GM23338 (cell line): Measurements from ENCODE around the gene ADGRG4. TPM values are rescaled to one million over a fixed set of nuclear protein-coding genes. Genes with fewer than 3 reads are reported as not detected.

ENCODE experiments used
- ATAC-seq: fragments of 200-7000 bp; cut with Tn5 transposase; 3 replicates; pipeline ENCODE4 v1.9.1; 2020
- DNase-seq: peaks from one replicate; pipeline ENCODE4 v3.0.0-alpha.2; 2015; ENCODE audit warnings: low spot score
- H2AFZ ChIP-seq: fragments of 200-600 bp; sonication (generic); 2 replicates; pipeline ENCODE4 v1.8.0; 2016; ENCODE audit warnings: antibody characterized with exemption, mild to moderate bottlenecking, moderate library complexity
- H3F3A ChIP-seq: fragments of 200-600 bp; sonication (generic); replicated peaks from 2 replicates; pipeline ENCODE4 v1.8.0; 2017; ENCODE audit warnings: antibody characterized with exemption, mixed run types, low read depth
- H3K27ac ChIP-seq: fragments of 200-600 bp; sonication (generic); 2 replicates; pipeline ENCODE4 v1.6.1; 2016; ENCODE audit warnings: low read depth
- H3K27me3 ChIP-seq: fragments of 200-600 bp; sonication (generic); 2 replicates; pipeline ENCODE4 v1.8.0; 2016; ENCODE audit warnings: mild to moderate bottlenecking, mixed run types, moderate library complexity; ENCODE audit not compliant: insufficient read depth
- H3K36me3 ChIP-seq: fragments of 200-600 bp; sonication (generic); 2 replicates; pipeline ENCODE4 v1.8.0; 2016; ENCODE audit warnings: mild to moderate bottlenecking; ENCODE audit not compliant: insufficient read depth
- H3K4me1 ChIP-seq: fragments of 200-600 bp; sonication (generic); 2 replicates; pipeline ENCODE4 v1.8.0; 2016; ENCODE audit warnings: mild to moderate bottlenecking, moderate library complexity; ENCODE audit not compliant: insufficient read depth
- H3K4me2 ChIP-seq: fragments of 200-600 bp; sonication (generic); 2 replicates; pipeline ENCODE4 v1.7.1; 2017; ENCODE audit warnings: mixed run types
- H3K4me3 ChIP-seq: fragments of 200-600 bp; sonication (generic); 2 replicates; pipeline ENCODE4 v1.6.1; 2016; ENCODE audit warnings: mixed run types
- H3K79me2 ChIP-seq: fragments of 200-600 bp; sonication (generic); replicated peaks from 2 replicates; pipeline ENCODE4 v1.8.0; 2017; ENCODE audit warnings: mild to moderate bottlenecking; ENCODE audit not compliant: insufficient read depth
- H3K9me2 ChIP-seq: fragments of 200-600 bp; sonication (generic); 2 replicates; pipeline ENCODE4 v1.8.0; 2017; ENCODE audit not compliant: insufficient read depth
- H4K20me1 ChIP-seq: fragments of 200-600 bp; sonication (generic); replicated peaks from 2 replicates; pipeline ENCODE4 v1.8.0; 2017; ENCODE audit warnings: mild to moderate bottlenecking; ENCODE audit not compliant: insufficient read depth
- H3K27ac Mint-ChIP-seq: 2 replicates; pipeline ENCODE4 v1.8.0; 2020; ENCODE audit warnings: inconsistent platforms, mild to moderate bottlenecking, moderate library complexity, mixed read lengths
- H3K27me3 Mint-ChIP-seq: 3 replicates; pipeline ENCODE4 v1.8.0; 2022; ENCODE audit warnings: low read depth, mild to moderate bottlenecking, moderate library complexity, mixed read lengths, inconsistent platforms; ENCODE audit not compliant: insufficient read depth, poor library complexity
- H3K36me3 Mint-ChIP-seq: 3 replicates; pipeline ENCODE4 v1.8.0; 2021; ENCODE audit warnings: low read depth, mild to moderate bottlenecking, inconsistent platforms, moderate library complexity, mixed read lengths
- H3K4me1 Mint-ChIP-seq: 3 replicates; pipeline ENCODE4 v1.8.0; 2020; ENCODE audit warnings: mild to moderate bottlenecking, inconsistent platforms, mixed read lengths
- H3K4me3 Mint-ChIP-seq: 3 replicates; pipeline ENCODE4 v1.8.0; 2021; ENCODE audit warnings: moderate library complexity, mild to moderate bottlenecking, inconsistent platforms, mixed read lengths
- H3K9me3 Mint-ChIP-seq: 3 replicates; pipeline ENCODE4 v1.8.0; 2020; ENCODE audit warnings: moderate library complexity, mild to moderate bottlenecking, inconsistent platforms, mixed read lengths
- CREB1 ChIP-seq: fragments of 250-450 bp; sonication (Bioruptor Pico); IDR thresholded peaks from 2 replicates; pipeline ENCODE4 v1.5.0; 2020; ENCODE audit warnings: low read depth, mild to moderate bottlenecking, moderate library complexity
- CTCF ChIP-seq, 2 experiments: fragments of 200-600 bp in 1 of 2; sonication (generic) in 1 of 2; conservative IDR thresholded peaks; 2 replicates each; pipeline versions ENCODE4 v1.5.1 to v1.6.1; 2016 to 2017; ENCODE audit warnings: antibody characterized with exemption in 2 of 2, low read depth in 2 of 2, mild to moderate bottlenecking in 2 of 2, moderate library complexity in 1 of 2
- ETS1 ChIP-seq: IDR thresholded peaks from 2 replicates; pipeline ENCODE4 v1.6.1; 2016; ENCODE audit warnings: antibody characterized with exemption
- EZH2 ChIP-seq: fragments of 200-600 bp; sonication (generic); IDR thresholded peaks from one replicate; pipeline ENCODE4 v1.8.0; 2017; ENCODE audit warnings: antibody characterized with exemption, mild to moderate bottlenecking, low read depth; ENCODE audit not compliant: unreplicated experiment
- EZH2phosphoT487 ChIP-seq: fragments of 200-600 bp; sonication (generic); IDR thresholded peaks from one replicate; pipeline ENCODE4 v1.8.1; 2018; ENCODE audit warnings: antibody characterized with exemption; ENCODE audit not compliant: unreplicated experiment
- JUNB ChIP-seq: IDR thresholded peaks from one replicate; pipeline ENCODE4 v1.6.1; 2016; ENCODE audit warnings: antibody characterized with exemption; ENCODE audit not compliant: unreplicated experiment
- NANOG ChIP-seq: IDR thresholded peaks from 2 replicates; pipeline ENCODE4 v1.6.1; 2016; ENCODE audit warnings: antibody characterized with exemption, borderline replicate concordance
- POLR2AphosphoS5 ChIP-seq: IDR thresholded peaks from 2 replicates; pipeline ENCODE4 v1.6.1; 2016; ENCODE audit warnings: antibody characterized with exemption, low read depth
- REST ChIP-seq: IDR thresholded peaks from one replicate; pipeline ENCODE4 v1.6.1; 2018; ENCODE audit warnings: antibody characterized with exemption; ENCODE audit not compliant: unreplicated experiment
- STAT1 ChIP-seq: IDR thresholded peaks from one replicate; pipeline ENCODE4 v1.6.1; 2016; ENCODE audit warnings: antibody characterized with exemption; ENCODE audit not compliant: unreplicated experiment
- ZNF114 ChIP-seq: fragments of 250-450 bp; sonication (Bioruptor Pico); IDR thresholded peaks from 2 replicates; pipeline ENCODE4 v1.5.0; 2020; ENCODE audit warnings: mild to moderate bottlenecking, moderate library complexity
- ZNF331 ChIP-seq: fragments of 250-450 bp; sonication (Bioruptor Pico); IDR thresholded peaks from 2 replicates; pipeline ENCODE4 v1.5.0; 2020; ENCODE audit warnings: low read depth, mild to moderate bottlenecking, moderate library complexity
- ZNF462 ChIP-seq: fragments of 250-450 bp; sonication (Bioruptor Pico); IDR thresholded peaks from 2 replicates; pipeline ENCODE4 v1.5.0; 2020; ENCODE audit warnings: mild to moderate bottlenecking, moderate library complexity
- polyA plus RNA-seq: library from polyadenylated mRNA; unstranded; fragments of >200 nt; fragmentation: Nextera tagmentation; extraction: Ambion mirVana; gene quantifications from 2 replicates; pipeline ENCODE4 v1.2.1, GENCODE V29; 2016
- total RNA-seq: library from RNA; depleted of rRNA; stranded (reverse); fragments of >200 nt; shearing (Covaris generic); gene quantifications from 2 replicates; pipeline ENCODE4 v1.2.3, GENCODE V29; 2014

The ADGRG4 gene
- total and polyA plus RNA-seq, 2 experiments from 2014 or later: not detected

GRCh38 chrX:136292656-136293055 is 8.1 kb upstream of the ADGRG4 start:
- H3K27ac Mint-ChIP-seq: no peak overlapping the region
- no peaks in the 10 kb centered on the region for H3K79me2 ChIP-seq
- H3K4me2 ChIP-seq: no peak overlapping the region
- H3K4me1 Mint-ChIP-seq: no peaks in the 10 kb centered on the region; the same call in 2 of the 3 replicates
- no peaks in the 10 kb centered on the region for H3K36me3 ChIP-seq
- no peak overlapping the region for H2AFZ ChIP-seq
- no peaks in the 10 kb centered on the region for H3F3A ChIP-seq
- H3K36me3 Mint-ChIP-seq: no peaks in the 10 kb centered on the region
- no peaks in the 10 kb centered on the region for H3K27me3 Mint-ChIP-seq
- DNase-seq: no peak
- no peak overlapping the region for H3K4me3 ChIP-seq
- H3K9me2 ChIP-seq: no peaks in the 10 kb centered on the region
- TF ChIP-seq STAT1 (no peak), POLR2AphosphoS5 (no peak), NANOG (no peak), JUNB (no peak), CTCF (conservative IDR thresholded peaks at IDR 0.05; ENCODE audit: low read depth in 2 of 2) (no peak), ZNF114 (CRISPR knock-in tag) (no peak), ETS1 (no peak), ZNF462 (CRISPR knock-in tag) (no peak), ZNF331 (no peak), EZH2 (no peak), REST (no peak), CREB1 (CRISPR knock-in tag) (no peak), EZH2phosphoT487 (no peak)
- no peak overlapping the region for H3K27ac ChIP-seq
- no peaks in the 10 kb centered on the region for H3K4me1 ChIP-seq
- H4K20me1 ChIP-seq: no peaks in the 10 kb centered on the region
- ATAC-seq: no peak
- no peak overlapping the region for H3K4me3 Mint-ChIP-seq
- H3K9me3 Mint-ChIP-seq: no peaks in the 10 kb centered on the region
- no peaks in the 10 kb centered on the region for H3K27me3 ChIP-seq
